Ureter (tissue), 1 donor: ENCODE results near the gene RGS9. TPM values are rescaled to one million over a fixed set of nuclear protein-coding genes. Genes with fewer than 3 reads are reported as not detected.
A peak's percentile ranks its signal among the peaks of the same experiment; 100 is the strongest.
"Not testable (repeated sequence)": the region's sequence is repeated elsewhere in the genome, so short reads cannot be mapped to it uniquely, and the experiment has no call there.

Experiments
- DNase-seq: peaks from one replicate; pipeline ENCODE4 v3.0.0-alpha.2; 2020; ENCODE audit warnings: low spot score
- total RNA-seq: library from RNA; stranded (reverse); gene quantifications from one replicate; pipeline ENCODE4 v1.2.4, GENCODE V29; 2023
- donor health status: DM: yes; HTN: yes; CAD: no.

Gene RGS9
- total RNA-seq: 6.1 TPM

DNA sequence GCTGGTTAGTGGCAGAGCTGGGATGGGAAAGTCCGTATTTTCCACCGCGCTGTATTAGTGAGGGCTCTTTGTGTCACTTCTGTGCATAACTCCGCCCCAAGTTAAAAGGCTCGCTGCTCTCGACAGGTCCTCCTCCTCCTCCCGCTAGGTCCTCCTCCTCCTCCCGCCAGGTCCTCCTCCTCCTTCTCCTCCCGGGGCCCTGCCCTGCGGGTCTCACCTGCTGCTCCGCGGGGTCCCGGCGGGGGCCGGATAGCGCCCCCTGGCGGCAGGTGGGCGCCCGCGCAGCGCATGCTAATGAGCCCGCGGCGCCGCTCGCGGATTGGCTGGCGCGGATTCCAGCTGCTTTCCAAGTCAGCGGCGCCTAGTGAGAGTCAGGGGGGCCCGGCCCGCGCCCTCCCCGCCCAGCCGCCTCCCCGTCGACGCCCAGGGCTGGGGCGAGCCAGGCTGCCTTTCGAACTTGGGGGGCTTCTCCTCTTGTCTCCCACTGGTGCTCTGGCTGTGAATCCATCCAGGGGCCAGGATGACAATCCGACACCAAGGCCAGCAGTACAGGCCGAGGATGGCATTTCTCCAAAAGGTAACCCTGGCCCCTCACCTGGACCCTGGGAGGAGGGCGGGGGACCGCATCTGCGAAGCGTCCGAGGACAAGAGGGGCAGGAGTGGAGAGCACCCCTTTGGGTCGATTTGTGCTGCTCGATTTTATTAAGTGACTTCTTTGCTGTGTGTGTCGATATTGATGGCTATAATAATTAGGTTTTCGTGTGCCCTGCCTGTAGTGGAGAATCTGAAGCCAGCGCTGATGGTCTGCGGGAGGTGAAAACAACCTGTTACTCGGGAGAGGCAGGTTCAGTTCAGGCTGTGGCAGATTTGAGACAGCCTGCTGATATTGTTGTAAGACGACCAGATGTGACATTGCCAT, at the start of gene RGS9:
Gene RGS9 (plus strand): TSS at position 350 of the 919 bp plus-strand sequence. CDS start 171 bp downstream, at position 521.
- peak; percentile 80 for DNase-seq

DNA sequence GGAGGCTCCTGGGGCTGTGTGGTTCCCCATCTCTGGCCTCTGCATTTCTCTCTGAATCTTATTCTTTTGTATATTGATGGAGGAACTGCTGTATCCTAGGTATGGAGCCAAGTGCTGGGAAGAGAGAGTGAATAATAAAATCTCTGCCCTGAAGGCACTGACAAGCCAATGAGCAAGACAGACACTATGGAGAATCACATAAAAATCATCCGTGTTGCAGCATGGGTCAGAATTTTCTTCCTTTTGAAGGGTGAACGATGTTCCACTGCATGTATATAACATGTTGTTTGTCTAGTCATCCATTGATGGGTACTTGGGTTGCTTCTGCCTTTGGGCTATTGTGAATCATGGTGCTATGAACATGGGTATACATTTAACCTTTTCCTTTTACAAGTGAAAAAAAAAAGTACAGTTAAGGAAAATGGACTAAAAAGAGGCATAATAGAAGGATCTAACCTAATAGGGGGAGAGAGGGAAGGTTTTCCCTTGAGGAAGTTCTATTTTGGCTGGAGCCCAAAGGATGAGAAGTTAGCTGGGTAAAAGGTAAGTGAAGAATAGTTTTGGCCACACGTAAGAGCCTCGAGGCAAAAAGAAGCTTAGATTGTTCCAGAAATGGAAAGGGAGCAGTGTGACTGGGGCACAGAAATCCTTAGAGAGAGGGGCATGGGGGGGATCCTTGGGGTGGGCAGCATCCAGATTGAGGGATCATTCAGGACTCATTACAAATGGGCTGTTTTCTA, 48.4 kb upstream of the RGS9 start:
- no peak for DNase-seq

DNA sequence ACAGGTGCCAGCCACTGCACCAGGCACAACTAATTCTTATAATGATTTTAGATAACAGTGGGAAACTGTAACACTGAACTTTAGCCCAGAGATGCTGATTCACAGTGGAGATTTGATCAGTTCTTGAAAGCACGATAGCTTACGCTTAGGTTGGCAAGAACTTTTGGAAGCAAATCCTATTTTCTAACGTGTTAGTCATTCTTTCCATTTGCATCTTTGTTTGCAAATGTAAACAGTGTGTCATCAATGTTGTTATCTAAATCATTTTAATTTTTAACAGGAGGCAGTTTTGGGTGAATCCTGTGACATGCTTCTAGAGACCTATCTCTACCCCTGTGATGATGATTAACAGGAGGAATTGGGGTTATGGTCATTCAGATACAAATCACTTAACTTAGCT, 44.9 kb upstream of the RGS9 start:
- no peak for DNase-seq

DNA sequence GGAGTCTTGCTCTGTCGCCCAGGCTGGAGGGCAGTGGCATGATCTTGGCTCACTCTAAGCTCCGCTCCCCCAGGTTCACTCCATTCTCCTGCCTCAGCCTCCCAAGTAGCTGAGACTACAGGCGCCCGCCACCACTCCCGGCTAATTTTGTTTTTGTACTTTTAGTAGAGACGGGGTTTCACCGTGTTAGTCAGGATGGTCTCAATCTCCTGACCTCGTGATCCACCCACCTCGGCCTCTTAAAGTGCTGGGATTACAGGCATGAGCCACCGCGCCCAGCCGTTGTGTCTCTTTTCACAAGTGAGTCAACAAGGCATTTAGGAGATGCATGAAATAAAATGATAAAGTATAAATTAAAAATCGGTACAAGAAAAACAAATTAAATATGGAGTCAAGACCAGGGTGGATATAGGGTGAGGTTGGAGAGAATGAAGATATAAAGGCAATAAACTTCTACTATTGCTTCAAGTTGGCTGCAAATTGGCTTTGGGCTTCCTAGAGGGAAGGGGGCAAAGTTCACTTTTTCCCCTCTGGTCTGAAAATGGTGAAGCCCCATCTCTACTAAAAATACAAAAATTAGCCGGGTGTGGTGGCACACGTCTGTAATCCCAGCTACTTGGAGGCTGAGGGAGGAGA, 44.3 kb upstream of the RGS9 start:
- DNase-seq: not testable (repeated sequence)

DNA sequence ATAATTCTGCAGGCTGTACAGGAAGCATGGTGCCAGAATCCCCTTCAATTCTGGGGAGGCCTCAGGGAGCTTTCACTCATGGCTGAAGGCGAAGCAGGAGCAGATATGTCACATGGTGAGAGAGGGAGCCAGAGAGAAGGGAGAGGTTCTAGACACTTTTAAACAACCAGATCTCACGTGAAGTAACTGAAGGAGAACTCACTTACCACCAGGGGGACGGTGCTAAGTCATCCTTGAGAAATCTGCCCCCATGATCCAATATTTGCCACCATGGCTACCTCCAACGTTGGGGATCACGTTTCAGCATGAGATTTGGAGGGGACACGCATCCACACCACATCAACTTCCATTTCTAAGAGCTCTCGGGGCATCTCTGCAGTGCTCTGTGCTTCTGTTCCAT, 43.2 kb upstream of the RGS9 start:
- no peak for DNase-seq

DNA sequence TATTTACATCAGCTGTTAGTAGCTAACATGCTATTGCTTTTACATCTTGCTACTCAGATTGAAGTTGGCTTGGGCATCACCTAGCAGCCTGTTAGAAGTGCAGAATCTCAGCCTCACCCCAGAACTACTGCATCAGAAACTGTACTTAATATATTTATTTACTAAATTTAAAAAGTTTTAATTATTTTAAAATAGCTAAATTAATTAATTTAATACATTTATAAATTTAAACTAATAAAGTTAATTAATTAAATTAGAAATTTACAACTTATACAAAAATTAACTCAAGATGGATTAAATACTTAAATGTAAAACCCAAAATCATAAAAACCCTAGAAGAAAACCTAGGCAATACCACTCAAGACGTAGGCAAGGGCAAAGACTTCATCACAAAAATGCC, 41.7 kb upstream of the RGS9 start:
- DNase-seq: no peak

DNA sequence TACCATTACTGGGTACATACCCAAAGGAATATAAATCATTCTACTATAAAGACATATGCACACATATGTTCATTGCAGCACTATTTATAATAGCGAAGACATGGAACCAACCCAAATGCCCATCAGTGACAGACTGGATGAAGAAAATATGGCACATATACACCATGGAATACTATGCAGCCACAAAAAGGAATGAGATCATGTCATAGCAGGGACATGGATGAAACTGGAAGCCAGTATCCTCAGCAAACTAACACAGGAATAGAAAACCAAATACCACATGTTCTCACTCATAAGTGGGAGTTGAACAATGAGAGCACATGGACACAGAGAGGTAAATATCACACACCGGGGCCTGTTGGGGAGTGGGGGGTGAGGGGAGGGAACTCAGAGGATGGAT, 40.8 kb upstream of the RGS9 start:
- DNase-seq: not testable (repeated sequence)

DNA sequence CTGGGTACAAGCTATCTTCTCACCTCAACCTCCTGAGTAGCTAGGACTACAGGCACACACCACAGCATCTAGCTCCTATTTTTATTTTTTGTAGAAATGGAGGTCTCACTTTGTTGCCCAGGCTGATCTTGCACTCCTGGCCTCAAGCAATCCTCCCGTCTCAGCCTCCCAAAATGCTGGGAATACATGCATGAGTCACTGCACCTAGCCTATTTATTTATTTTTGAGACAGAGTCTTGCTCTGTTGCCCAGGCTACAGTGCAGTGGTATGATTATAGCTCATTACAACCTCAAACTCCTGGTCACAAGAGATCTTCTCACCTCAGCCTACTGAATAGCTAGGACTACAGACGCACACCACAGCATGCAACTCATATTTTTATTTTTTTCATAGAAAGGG, 40.1 kb upstream of the RGS9 start:
- no peak for DNase-seq

DNA sequence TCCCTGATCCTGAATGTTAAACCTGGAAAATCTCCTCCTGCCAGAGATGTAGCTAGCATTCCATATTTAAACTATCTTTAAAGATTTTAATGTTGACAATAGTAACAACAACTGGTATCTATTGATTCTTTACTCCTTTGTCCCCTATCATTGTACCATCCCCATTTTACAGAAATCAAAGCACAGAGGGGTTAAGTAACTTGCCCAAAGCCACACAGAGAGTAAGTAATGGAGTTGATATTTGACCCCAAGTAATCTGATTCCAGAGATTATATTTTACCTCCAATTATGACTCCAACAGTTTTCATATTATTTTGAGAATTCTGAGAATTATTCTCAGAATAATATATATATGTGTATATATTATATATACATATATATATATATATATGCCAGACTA, 37.7 kb upstream of the RGS9 start:
- DNase-seq: no peak

DNA sequence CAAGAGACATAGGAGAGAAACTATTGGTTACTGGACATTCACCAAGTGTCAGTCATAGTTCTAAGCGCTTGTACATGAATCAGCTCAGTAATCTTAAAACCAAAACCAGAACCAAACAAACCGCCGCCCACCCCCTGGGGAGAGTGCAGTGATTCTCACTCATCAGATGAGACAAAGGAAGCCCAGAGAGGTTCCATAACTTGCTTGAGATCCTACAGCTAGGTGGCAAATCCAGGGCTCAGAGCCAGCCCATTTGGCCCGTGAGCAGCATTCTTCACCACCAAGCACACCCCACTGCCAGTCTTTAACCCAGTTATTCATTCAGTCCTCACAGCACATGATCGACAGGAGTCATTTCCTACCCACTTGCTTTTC, 37.2 kb upstream of the RGS9 start:
- DNase-seq: peak; percentile 66

DNA sequence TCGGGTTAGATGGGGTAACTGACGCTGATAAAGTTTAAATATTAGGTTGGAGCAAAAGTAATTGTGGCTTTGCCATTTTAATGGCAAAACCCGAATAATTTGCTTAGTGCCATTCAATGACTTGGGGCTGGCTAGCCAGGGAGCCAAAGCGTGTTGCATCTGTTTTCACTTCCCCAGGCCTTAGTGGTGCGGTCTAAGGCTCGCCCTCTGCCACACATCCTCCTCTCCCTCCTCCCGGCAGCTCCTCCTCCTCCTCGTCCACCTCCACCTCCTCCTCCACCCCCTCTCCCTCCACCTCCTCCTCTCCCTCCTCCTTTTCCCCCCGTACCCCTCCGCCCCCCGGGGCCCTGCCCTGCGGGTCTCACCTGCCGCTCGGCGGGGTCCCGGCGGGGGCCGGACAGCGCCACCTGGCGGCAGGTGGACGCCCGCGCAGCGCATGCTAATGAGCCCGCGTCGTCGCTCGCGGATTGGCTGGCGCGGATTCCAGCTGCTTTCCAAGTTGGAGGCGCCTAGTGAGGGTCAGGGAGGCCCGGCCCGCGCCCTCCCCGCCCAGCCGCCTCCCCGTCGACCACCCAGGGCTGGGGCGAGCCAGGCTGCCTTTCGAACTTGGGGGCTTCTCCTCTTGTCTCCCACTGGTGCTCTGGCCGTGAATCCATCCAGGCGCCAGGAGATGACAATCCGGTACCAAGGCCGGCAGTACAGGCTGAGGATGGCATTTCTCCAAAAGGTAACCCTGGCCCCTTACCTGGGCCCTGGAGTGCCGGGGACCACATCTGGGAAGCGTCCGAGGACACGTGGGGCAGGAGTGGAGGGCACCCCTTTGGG, 36.6 kb upstream of the RGS9 start:
- peak; percentile 88 for DNase-seq

DNA sequence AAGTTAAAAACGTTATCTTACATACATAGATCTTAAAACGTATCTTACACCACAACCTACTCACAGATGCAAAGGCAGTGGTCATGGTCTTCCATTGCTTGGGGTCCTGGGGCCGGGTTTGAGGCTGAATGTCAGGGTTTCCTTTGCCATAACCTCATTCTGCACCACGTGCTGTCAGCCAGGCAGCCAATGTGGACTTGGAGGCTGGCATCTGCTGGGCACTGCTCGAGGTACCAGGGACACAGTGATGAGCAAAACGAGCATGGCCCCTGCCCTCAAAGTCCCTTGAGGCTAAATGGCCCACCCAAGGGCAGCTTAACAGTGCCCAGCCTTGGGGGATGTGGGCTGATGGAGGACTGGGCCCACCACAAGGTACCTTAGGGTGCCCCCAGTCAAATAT, 35.8 kb upstream of the RGS9 start:
- no peak for DNase-seq

DNA sequence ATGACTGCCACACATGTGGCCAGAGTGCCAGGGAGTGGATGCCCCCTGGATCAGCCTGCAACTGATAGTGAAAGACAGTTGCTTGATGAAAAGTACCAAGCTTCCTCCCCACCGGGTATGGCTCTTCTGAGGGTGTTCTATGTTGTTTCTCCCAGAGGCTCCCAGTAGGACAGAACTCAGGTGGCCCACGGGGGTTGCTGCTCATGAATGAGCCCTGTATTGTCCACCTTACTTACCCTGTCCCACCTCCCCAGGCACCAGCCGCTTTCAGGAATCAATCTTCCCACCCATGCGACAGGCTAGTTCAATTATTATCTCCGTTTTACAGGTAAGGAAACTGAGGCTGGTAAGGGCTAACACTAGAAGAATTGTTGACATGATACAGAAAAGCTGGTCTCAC, 34.9 kb upstream of the RGS9 start:
- DNase-seq: no peak

DNA sequence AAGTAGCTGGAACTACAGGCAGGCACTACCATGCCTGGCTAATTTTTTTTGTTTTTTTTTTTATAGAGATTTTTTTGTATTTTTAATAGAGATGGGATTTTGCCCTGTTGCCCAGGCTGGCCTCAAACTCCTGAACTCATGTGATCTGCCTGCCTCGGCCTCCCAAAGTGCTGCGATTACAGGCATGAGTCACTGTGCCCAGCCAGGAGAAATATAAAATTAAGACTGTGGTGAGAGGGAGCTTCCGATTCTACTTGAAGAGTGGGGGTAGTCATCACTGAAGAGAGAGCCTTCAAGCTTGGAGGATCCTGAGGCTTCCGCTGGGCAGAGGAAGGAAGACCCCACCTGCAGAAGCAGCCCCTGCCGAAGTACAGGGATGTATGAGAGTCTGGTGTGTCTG, 34.4 kb upstream of the RGS9 start:
- DNase-seq: no peak

DNA sequence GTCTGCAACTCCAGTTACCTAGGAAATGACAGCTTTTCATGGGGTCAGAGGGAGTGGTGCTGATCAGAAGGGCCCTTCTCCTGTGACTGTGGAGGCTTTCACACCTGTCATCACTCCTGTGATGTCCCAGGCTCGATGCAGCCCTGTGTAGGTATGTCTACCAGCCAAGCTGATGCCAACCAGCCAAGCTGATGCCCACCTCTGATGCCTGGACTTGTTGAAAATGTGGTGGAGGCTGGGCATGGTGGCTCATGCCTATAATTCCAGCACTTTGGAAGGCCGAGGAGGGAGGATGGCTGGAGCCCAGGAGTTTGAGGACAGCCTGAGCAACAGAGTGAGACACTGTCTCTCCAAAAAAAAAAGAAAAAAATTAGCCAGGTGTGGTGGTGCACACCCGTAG, 33.7 kb upstream of the RGS9 start:
- no peak for DNase-seq

DNA sequence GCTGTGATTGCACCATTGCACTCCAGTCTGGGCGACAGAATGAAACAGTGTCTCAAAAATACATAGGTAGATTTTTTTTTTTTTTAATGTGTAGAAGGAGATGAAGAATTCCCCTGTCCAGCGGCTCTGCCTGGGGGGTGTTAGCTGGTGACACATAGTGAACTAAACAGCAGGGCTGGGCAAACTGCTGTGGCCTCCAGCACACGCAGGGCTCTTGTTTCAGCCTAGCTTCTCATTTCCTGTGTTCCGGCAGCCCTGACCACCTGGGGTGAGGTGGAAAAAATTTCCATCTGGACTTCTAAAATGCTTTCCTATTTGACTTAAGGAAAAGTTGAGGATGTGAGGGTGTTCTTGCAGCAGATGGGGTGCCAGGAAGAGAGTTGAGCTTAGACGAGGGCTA, 33.3 kb upstream of the RGS9 start:
- no peak for DNase-seq

DNA sequence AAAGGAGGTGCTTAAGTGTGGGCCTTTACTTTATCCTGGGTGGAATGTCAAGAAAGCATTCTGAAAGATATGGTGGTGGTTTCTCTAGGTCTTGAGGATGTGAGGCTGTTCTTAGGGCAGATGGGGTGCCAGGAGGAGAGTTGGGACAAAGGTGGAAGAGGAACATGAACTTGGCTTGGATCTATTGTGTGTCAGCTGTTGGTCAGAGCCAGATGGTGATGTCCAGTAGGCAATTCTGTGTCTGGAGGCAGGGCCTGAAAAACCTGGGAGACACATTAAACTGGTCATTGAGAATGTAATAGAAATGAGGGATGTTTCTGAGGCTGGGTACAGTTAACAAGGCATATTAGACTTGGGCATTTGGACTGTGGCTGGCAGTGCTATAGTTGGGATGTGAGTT, 32.6 kb upstream of the RGS9 start:
- DNase-seq: no peak

DNA sequence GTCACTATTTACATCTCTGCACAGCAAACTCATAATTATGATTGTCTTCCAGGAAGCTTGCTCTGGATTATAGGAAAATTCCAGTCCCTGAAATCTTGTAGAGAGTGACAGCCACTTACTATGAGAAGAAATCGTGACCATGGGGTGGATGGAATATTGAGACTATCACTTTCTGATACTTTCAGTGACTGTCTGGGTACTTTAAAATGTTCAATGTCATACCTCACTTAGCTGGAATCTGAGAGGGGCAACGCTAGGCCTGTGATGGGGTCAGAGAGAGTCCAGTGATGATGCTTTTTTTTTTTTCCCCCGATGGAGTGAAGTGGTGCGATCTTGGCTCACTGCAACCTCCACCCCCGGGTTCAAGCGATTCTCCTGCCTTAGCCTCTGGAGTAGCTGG, 32.2 kb upstream of the RGS9 start:
- DNase-seq: no peak

DNA sequence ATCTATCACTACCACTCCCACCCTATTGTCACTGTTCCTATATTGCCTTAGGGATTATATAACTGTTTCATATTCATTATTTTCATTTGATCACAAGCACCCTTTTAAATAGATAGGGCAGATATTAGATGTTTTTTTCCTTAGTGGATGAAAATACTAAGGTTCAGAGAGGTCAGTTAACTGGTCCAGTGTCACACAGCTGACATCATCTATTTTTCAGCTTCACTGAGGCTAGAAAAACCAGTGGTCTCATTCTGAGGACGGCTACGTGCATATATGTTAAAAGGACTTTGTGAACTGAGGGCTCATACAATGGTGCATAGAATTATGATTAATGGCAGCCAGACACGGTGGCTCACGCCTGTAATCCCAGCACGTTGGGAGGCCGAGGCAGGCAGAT, 29.0 kb upstream of the RGS9 start:
- DNase-seq: no peak

DNA sequence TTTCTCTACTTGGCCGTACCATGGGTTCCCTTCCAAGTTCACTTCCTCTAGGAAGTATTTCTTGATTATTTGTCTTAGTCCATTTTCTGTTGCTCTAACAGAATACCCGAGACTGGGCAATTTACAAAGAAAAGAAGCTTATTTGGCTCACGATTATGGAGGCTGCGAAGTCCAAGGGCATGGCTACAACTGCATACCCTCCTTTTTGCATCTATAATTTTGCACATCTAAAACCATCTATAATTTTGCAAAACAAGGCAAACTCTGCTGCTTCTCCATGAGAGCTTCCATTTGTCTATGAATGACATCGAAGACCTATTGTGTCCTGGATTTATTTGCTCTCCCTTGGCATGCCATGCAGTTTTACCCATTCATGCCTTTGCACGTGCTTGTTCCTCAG, 27.6 kb upstream of the RGS9 start:
- no peak for DNase-seq

DNA sequence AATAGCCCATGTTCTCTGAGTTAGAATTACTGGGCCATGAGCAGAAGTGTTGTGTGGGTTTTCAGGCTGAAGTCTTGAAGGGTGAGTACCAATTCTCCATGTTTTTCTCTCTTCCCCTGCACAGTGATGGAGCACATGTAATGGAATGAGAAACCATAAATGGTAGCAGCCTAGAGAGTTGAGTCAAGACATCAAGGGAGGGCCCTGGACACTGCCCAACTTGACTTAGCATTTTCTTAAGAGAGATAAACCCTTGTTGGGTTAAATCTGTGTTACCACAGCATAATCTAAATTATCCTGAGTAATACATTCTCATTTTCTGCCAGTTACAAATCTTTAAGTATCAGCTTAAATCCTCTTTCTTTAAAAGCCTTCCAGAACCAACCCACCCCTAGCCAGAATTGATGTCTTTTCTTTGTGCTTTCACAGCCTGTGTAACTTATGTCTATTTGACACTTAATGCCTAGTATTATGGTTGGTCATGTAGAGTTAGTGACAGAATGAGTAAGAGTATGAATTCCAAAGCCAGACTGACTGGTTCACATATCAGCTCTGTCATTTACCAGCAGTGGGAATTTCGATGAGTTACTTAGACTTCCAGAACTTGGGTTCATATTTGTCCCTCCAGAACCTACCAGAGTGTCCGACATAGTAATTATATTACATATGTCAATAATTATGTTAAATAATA, 27.0 kb upstream of the RGS9 start:
- no peak for DNase-seq
